Stimulated activated CD4-positive, alpha-beta T cell treated with anti-CD3 and anti-CD28 coated beads, TNF-alpha, amount 100 ng/mL, for 4 hours (primary cell): Measurements from ENCODE around the gene CALHM4.

Experiments used
- DNase-seq, 3 experiments: peaks; one replicate each; pipeline ENCODE4 v3.0.0-alpha.2; 2020; ENCODE audit warnings: low read depth in 3 of 3

The CALHM4 gene

DNA sequence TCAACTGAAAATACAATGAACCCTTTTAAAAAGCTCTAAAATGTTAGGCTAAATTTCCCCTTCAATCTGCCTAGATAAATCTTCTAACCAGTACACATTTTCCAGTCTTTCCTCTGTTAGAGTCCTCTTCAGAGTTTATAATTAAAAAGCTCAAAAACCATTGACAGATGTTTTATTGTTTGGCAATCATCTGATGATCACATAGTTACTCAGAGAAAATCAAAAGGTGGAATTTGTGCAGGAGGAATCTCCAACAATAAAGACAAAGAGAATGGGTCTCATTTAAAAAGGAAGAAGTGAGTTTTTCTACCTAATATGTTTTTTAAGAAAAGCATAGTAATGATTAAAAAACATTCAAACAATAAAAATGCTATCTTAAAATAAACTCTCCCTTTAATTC, 11.1 kb upstream of the CALHM4 start:
- no peak for DNase-seq

- no peak for DNase-seq
Measured at GRCh38 chr6:116543149-116543548, 10.4 kb upstream of the CALHM4 start.

DNA sequence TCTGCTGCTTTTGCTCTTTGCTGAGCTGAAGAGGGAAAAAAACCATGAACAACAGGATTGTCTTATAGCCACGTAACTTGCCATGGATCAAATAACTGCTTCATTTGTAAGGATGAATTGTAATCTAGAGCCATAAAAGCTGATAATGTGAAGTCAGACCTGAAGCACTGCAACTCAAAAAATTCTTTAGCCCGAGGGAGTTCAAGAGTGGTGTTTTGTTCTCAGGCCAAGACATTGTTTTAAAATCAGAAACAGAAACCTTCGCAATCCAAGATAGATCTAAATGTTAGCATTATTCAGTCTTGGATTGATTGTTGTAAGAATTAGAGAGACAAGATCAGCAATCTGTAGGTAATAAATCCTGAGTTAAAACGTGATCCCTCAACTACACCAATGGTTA, 7.9 kb upstream of the CALHM4 start, which contains the start of gene TRAPPC3L:
Gene TRAPPC3L, minus strand, starts transcription at position 34 of the 400 bp plus-strand sequence. CDS start 170 bp downstream, outside the sequence.
- no peak for DNase-seq

- DNase-seq: no peak
Measured at GRCh38 chr6:116547358-116547757, 6.2 kb upstream of the CALHM4 start.

- DNase-seq: no peak
Measured at GRCh38 chr6:116550796-116551195, 2.8 kb upstream of the CALHM4 start.

DNA sequence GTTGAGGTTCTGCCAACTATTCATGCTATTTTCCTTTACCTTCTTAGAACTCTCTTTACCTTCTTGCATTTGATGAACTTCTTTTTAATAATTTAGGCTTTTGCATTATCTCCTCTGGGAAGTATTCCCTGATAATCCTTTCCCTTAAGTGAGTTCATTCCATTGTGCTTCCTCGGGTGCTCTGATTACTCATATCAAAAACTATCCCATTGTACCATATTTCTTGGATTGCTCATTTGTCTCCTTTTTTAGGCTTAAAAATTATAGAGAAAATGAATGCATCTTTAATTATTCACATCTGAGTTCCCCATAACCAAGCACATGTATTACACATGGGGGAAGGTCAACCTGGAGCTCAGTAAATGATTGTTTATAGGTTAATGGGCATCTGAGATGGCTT, 2.5 kb downstream of the CALHM4 start:
- no peak for DNase-seq

GRCh38 chr6:116556814-116557415, 3.4 kb downstream of the CALHM4 start:
- DNase-seq: no peak

DNA sequence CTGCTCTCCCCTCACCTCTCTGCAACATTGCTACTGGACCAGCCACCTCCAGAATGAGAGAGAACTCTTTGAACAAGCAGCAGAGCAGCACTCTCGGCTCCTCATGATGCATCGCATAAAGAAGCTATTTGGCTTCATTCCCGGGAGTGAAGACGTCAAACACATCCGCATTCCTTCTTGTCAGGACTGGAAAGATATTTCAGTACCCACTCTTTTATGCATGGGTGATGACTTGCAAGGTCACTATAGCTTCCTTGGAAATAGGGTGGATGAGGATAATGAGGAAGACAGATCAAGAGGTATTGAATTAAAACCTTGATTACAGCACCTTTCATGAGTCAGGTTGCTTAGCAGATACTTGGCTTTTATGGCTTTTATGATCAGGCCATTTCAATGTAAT, 4.3 kb downstream of the CALHM4 start:
- DNase-seq: no peak

- no peak for DNase-seq
Measured at GRCh38 chr6:116560130-116560529, 6.6 kb downstream of the CALHM4 start.

DNA sequence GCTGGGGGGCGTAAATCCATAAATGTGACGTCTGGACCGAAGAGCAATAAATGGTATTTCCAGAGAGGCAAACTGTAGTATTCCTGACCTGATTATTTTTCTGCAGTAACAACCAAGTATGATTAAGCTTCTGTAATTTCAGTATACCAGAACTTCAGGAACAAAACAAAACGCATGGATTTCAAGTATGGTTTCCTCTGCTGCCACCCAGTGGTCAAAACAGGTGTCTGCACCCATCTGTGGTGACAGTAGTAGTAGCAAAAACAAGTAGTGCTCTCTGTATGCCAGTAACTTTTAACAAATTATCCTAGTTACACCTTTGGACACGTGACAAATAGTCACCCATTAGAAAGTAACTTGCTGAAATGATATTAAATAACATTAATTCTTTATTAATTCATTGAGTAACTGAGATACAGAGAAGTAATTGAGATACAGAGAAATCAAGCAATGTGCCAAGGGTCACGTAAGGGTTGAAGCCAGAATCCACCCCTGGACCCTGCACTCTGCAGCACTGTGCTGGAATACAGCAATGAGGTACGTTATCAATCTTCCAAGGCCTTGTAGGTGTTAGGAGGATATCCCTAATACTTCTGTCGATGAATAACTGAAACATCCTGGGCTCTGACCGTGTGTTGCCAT, 7.9 kb downstream of the CALHM4 start:
- peak; percentile 25 to 35 (median 30) for DNase-seq

DNA sequence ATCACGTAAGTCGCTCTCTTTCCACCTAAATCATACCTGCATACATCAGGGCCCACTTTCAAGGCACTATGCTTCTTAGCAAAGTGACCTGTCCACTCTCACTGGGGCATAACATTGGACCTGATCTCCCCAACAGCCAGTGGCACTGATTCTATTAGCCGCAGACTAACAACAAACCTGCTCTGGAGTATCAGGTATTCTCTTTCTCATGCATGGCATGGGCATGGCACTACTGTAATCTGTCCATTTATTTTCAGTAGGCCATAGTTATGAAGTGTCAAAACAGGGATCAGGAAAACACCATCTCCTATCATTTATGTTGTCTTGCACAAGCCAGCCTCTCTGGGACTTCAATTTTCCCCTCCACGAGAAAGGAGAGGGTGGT, 8.5 kb downstream of the CALHM4 start:
- no peak for DNase-seq

DNA sequence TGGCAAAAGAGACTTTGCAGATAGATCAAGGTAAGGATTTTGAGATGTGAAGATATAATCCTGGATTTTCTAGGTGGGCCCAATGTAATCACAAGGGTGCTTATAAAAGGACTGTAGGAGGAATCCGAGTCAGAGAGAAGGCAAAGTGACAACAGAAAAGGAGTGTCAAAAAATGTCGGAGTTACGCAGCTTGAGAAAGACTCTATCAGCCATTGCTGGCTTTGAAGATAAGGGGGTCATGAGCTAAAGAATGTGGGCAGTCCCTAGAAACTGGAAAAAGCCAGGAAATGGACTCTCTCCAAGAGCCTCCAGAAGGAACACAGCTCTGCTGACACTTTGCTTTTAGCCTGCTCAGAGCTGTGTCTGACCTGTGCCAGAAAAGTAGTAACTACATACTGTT, 9.1 kb downstream of the CALHM4 start:
- DNase-seq: no peak

GRCh38 chr6:116563830-116564229, 10.3 kb downstream of the CALHM4 start:
- DNase-seq: no peak

DNA sequence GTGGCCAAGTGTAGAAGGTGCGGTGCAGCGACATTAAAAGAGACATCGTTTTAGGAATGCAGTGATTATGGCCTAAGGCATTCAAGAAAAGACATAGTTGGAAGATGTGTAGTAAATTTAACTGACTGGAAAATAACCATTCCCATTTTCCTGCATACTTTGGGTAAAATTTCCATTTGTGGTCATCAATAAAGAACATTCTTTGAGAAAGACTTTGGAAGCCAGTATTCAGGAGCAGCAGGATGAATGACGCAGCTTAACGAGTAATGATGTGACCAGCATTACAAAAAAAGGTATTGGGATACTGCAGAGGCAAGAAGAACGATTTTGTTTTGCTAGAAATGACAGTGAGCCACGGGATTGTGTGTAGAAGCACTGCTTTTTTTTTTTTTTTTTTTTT, 10.8 kb downstream of the CALHM4 start:
- no peak for DNase-seq

- DNase-seq: peak in 1 of 3 experiments; percentile 11
Measured at GRCh38 chr6:116564921-116565872, 11.6 kb downstream of the CALHM4 start.

GRCh38 chr6:116568111-116568510, 14.6 kb downstream of the CALHM4 start:
- DNase-seq: no peak

GRCh38 chr6:116568821-116569755, 15.5 kb downstream of the CALHM4 start:
- DNase-seq: no peak

- peak; percentile 88 to 98 (median 97) for DNase-seq
Measured at GRCh38 chr6:116570856-116571682, 17.5 kb downstream of the CALHM4 start, which contains the start of gene RWDD1. RWDD1 (plus strand) TSS chr6:116571504; CDS start chr6:116571583, 79 bp downstream.

DNA sequence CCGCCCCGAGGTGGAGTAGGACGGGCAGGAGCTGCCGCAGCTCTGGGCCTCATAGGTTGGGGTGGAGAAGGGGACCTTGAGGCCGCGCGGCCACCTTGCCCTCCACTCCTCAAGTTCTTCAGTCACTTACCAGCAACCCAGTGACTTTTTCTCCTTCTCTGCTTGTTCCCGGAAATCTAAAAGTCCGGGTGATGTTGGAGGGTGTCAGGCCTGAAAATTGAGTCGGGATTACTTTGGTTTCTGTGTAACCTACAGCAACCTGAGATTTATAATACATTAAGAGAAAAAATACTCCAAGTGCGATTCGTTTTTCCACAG, 18.1 kb downstream of the CALHM4 start:
- DNase-seq: no peak

- no peak for DNase-seq
Measured at GRCh38 chr6:116572162-116572561, 18.6 kb downstream of the CALHM4 start.

- DNase-seq: no peak
Measured at GRCh38 chr6:116575227-116575626, 21.7 kb downstream of the CALHM4 start.
